ENCODE data around the gene EXOSC7. TPM values are rescaled to one million over a fixed set of nuclear protein-coding genes. Genes with fewer than 3 reads are reported as not detected.

EXOSC7 gene
- total and polyA plus RNA-seq, 9 of the 15 experiments (the other 6 are each of a cell fraction or from before 2014, with no cell fraction given) = 88.5 to 237 (median 112) TPM

DNA sequence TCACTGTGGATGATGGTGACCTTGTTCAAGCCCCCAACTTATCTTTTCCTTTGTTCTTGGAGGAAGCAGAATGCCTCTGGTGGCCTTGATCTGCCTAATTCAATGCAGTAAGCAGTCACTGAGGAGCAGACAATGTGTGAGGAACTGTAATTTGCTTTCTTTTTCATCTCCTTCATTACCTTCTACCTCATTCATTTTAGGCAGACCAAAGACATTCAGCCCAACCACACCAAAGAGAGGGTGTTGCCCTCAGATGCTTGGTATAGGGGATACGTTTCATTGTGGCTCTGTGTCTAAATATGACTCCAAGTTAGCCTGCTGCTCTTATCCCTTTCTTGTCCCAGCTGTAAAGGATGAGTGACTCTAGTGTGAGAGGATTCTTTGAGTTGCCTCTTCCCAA, 15.3 kb downstream of the EXOSC7 start:
- CTCF ChIA-PET (ENCODE audit: low intra/inter-chr PET ratio) = interaction anchor here (0.7 kb wide), 1 partner anchor 14 kb away, joined by 3 read pairs; no protein-coding TSS in a partner anchor
- DNase-seq (ENCODE audit: extremely low read depth in 1 of 4, low spot score in 3 of 4) (no peak), FAIRE-seq (no peak)
- no peak for TF ChIP-seq GATAD2A (IDR thresholded peaks at IDR 0.05)
- TF ChIP-seq PYGO2 (tag; IDR thresholded peaks at IDR 0.05) = no peak
- TF ChIP-seq ZNF133 (CRISPR knock-in tag; IDR thresholded peaks at IDR 0.05) = no peak
- no peak for TF ChIP-seq ESRRB (CRISPR knock-in tag; IDR thresholded peaks at IDR 0.05; ENCODE audit: borderline replicate concordance)
- no peak for TF ChIP-seq NUFIP1 (IDR thresholded peaks at IDR 0.05; ENCODE audit: partially characterized antibody)
- no peak for TF ChIP-seq BCOR (IDR thresholded peaks at IDR 0.05)
- TF ChIP-seq, protein P1, sequence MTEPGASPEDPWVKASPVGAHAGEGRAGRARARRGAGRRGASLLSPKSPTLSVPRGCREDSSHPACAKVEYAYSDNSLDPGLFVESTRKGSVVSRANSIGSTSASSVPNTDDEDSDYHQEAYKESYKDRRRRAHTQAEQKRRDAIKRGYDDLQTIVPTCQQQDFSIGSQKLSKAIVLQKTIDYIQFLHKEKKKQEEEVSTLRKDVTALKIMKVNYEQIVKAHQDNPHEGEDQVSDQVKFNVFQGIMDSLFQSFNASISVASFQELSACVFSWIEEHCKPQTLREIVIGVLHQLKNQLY (CRISPR knock-in tag; conservative IDR thresholded peaks at IDR 0.05) = no peak
- TF ChIP-seq MTA3 (IDR thresholded peaks at IDR 0.05; ENCODE audit: borderline replicate concordance) = no peak
- no peak for TF ChIP-seq RBBP5 (IDR thresholded peaks at IDR 0.05; ENCODE audit: borderline replicate concordance, insufficient read depth, low read length, poor library complexity, severe bottlenecking)
- TF ChIP-seq, protein P2, sequence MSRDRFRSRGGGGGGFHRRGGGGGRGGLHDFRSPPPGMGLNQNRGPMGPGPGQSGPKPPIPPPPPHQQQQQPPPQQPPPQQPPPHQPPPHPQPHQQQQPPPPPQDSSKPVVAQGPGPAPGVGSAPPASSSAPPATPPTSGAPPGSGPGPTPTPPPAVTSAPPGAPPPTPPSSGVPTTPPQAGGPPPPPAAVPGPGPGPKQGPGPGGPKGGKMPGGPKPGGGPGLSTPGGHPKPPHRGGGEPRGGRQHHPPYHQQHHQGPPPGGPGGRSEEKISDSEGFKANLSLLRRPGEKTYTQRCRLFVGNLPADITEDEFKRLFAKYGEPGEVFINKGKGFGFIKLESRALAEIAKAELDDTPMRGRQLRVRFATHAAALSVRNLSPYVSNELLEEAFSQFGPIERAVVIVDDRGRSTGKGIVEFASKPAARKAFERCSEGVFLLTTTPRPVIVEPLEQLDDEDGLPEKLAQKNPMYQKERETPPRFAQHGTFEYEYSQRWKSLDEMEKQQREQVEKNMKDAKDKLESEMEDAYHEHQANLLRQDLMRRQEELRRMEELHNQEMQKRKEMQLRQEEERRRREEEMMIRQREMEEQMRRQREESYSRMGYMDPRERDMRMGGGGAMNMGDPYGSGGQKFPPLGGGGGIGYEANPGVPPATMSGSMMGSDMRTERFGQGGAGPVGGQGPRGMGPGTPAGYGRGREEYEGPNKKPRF (IDR thresholded peaks at IDR 0.05; ENCODE audit: low read depth, low read length) = no peak
- TF ChIP-seq, protein P3, sequence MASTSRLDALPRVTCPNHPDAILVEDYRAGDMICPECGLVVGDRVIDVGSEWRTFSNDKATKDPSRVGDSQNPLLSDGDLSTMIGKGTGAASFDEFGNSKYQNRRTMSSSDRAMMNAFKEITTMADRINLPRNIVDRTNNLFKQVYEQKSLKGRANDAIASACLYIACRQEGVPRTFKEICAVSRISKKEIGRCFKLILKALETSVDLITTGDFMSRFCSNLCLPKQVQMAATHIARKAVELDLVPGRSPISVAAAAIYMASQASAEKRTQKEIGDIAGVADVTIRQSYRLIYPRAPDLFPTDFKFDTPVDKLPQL (IDR thresholded peaks at IDR 0.05; ENCODE audit: extremely low read depth, insufficient read length) = no peak
- TF ChIP-seq RBM34 (IDR thresholded peaks at IDR 0.05; ENCODE audit: borderline replicate concordance, insufficient read depth, low read length) = no peak
- TF ChIP-seq, protein P4, sequence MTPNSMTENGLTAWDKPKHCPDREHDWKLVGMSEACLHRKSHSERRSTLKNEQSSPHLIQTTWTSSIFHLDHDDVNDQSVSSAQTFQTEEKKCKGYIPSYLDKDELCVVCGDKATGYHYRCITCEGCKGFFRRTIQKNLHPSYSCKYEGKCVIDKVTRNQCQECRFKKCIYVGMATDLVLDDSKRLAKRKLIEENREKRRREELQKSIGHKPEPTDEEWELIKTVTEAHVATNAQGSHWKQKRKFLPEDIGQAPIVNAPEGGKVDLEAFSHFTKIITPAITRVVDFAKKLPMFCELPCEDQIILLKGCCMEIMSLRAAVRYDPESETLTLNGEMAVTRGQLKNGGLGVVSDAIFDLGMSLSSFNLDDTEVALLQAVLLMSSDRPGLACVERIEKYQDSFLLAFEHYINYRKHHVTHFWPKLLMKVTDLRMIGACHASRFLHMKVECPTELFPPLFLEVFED (CRISPR knock-in tag; conservative IDR thresholded peaks at IDR 0.05) = no peak
- TF ChIP-seq GTF2E2 (tag; IDR thresholded peaks at IDR 0.05) = no peak
- no peak for TF ChIP-seq PCBP2 (IDR thresholded peaks at IDR 0.05; ENCODE audit: low read depth, low read length, poor library complexity, severe bottlenecking)
- TF ChIP-seq ZNF551 (CRISPR knock-in tag; IDR thresholded peaks at IDR 0.05) = no peak
- TF ChIP-seq MYC (IDR thresholded peaks at IDR 0.05; ENCODE audit: low read depth, low read length) = no peak
- TF ChIP-seq MYC (CRISPR knock-in tag; IDR thresholded peaks at IDR 0.05; ENCODE audit: borderline replicate concordance, low read depth) = no peak

More for the DNA sequence above, 15.3 kb downstream of the EXOSC7 start:
- Histone ChIP-seq H4K20me1 (replicated peaks; ENCODE audit: control insufficient read depth, insufficient read depth, low read length) (peaks cover 20% of the 10 kb centered on the region; the same call in 1 of the 2 replicates), H3K79me2 (ENCODE audit: control insufficient read depth, insufficient read depth, low read length) (peaks cover 67% of the 10 kb centered on the region), H3K9me3 (replicated peaks; ENCODE audit: control insufficient read depth, insufficient read depth, low read depth, low read length) (no peaks in the 10 kb centered on the region), H3K4me3 (no peak overlapping the region), H2AFZ (ENCODE audit: low read depth, low read length) (no peak overlapping the region), H3K9me1 (ENCODE audit: control insufficient read depth, insufficient read depth, low read length) (peaks cover 14% of the 10 kb centered on the region), H3K27ac (ENCODE audit: extremely low read depth, low read depth, low read length) (no peak overlapping the region), H3K27me3 (ENCODE audit: control insufficient read depth in 2 of 2, insufficient read depth in 2 of 2, low read length in 2 of 2) (no peaks in the 10 kb centered on the region), H3K9ac (ENCODE audit: insufficient read depth in 1 of 2, low read depth in 2 of 2, low read length in 2 of 2) (no peak overlapping the region), H3K36me3 (ENCODE audit: control insufficient read depth, insufficient read depth, low read length) (peaks cover 83% of the 10 kb centered on the region), H3K4me2 (ENCODE audit: insufficient read depth, low read length) (no peak overlapping the region), H3K4me1 (replicated peaks in 1 of 2; ENCODE audit: control insufficient read depth in 2 of 2, insufficient read depth in 2 of 2, low read length in 2 of 2) (peaks cover 0 to 3% of the 10 kb centered on the region in 2 experiments; a peak in 3 of 5 replicates)
- intact Hi-C loops (cut with micrococcal nuclease) (loop anchor here (10.0 kb wide), 1 partner anchor 667 kb away; no protein-coding TSS in a partner anchor), in situ Hi-C loops (cut with MboI) (no loop called here)
- WGBS (ENCODE audit: insufficient coverage, low coverage, missing lambda C conversion rate) = 90% methylated on average over 1 of the region's 1 CpG
- POLR2A ChIA-PET = interaction anchor here (0.8 kb wide), 1 partner anchor 882 kb away, joined by 4 read pairs; no protein-coding TSS in a partner anchor
- BruUV-seq (replicated peaks) = no TSS peak
- no peak for ATAC-seq

All from K562 (cell line).